T47D (cell line): Measurements from ENCODE around the gene SRM.
"Not testable (repeated sequence)": the region's sequence is repeated elsewhere in the genome, so short reads cannot be mapped to it uniquely, and the experiment has no call there.

Source experiments
- DNase-seq, 2 experiments: peaks; one replicate each; pipeline versions ENCODE4 v3.0.0 to v3.0.0-alpha.2; 2011 to 2012; ENCODE audit warnings: low read depth in 1 of 2, low spot score in 1 of 2
- JUND ChIP-seq: IDR thresholded peaks from 2 replicates; pipeline ENCODE4 v1.6.1; 2012; ENCODE audit warnings: low read depth
- in situ Hi-C: cut with HindIII; loops from 2 replicates; pipeline ENCODE4 v1.10.0; 2016; ENCODE audit warnings: low sequenced_read_pairs, low pct_unique_long_range_greater_than_20kb

The SRM gene

DNA sequence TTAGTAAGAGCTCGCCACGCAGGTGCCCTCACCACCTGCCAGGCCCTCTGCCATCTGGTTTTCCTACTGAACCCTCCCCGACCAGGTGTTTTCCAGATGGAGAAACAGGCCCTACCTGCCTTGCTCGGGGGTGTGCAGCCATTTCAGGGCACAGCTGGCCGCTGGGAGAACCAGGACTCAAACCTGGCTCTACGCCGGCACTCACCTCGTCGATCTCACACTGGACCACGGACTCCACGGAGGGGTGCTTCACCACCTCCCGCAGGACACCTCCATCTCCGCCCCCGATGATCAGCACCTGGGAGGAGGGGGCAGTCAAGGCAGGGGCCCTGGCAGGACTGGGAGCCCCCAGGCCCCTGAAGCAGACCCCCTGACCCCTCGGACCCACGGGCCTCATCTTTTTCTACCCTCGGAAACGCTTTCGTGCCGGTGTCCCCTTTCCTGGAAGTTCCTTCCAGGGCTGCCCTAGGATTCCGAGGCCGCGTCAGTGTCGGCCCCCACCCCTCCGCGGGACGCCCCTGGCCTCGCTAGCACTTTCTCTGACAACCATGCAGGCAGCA, 1.1 kb downstream of the SRM start:
- TF ChIP-seq JUND = no peak
- DNase-seq = peak in 1 of 2 experiments; percentile 41
- in situ Hi-C loops = no loop called here

DNA sequence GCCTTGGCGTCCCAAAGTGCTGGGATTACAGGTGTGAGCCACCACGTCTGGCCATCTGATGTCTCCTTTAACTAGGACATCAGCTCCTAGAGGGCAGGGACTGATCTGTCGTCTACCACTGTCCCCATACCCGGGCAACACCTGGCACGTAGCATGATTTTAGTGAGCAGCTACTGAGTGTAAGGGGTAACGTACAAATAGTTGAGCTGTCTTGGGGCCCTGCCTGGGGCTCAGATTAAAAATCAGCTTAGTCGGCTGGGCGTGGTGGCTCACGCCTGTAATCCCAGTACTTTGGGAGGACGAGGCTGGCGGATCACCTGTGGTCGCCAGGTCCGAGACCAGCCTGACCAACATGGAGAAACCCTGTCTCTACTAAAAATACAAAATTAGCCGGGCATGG, 1.8 kb downstream of the SRM start:
- in situ Hi-C loops = no loop called here
- no peak for DNase-seq
- TF ChIP-seq JUND = no peak

DNA sequence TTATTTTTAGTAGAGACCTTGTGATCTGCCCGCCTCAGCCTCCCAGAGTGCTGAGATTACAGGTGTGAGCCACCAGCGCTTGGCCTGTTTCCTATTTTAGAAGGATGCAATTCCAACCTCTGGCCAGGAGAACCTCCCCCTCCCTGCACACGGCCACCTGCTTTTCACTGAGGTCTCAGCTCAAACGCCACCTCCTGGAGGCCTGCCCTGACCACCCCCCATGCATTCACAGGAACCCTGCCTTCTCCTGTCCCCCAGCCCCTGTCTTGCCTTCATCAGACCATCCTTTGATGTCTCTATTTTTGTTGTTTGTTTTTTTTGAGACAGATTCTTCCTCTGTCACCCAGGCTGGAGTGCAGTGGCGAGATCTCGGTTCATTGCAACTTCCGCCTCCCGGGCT, 2.3 kb downstream of the SRM start:
- no peak for DNase-seq
- TF ChIP-seq JUND = no peak
- in situ Hi-C loops = no loop called here

DNA sequence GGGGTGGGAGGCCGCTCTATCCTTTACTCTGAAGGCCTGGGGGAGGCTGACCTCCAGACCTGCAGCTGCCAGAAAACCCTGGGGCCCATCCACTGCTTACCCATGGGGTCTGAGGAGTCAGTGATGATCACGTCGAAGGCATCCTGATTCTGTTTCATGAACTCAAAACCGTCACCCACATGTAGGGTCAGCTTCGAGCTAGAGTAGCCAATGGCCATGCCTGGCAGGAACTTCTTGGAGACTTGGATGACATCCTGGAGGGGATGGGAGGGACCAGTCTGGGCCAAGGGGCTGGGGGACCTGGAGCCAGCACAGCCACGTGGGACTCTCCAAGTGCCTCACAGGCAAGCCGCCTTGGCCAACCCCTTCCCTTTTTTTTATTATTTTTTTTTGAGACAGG, 3.3 kb downstream of the SRM start:
- no peak for TF ChIP-seq JUND
- DNase-seq = no peak
- in situ Hi-C loops = no loop called here

DNA sequence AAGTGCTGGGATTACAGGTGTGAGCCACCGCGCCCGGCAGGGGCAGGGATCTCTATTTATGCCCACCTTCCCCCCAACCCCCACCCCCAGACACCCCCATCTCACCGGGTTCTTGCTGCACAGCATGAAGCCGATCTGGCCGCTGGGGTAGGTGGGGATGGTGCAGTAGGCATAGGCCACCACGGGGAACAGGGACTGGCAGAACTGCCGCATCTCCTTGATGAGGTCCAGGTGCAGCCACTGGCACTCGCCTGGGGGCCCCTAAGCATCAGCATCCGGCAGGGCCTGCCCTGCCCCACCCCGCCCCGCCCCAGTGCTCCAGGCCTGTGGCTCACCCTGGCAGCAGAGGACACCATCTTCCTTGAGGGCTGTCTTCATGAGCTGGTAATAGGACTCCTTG, 4.1 kb downstream of the SRM start:
- no peak for TF ChIP-seq JUND
- in situ Hi-C loops = no loop called here
- no peak for DNase-seq

DNA sequence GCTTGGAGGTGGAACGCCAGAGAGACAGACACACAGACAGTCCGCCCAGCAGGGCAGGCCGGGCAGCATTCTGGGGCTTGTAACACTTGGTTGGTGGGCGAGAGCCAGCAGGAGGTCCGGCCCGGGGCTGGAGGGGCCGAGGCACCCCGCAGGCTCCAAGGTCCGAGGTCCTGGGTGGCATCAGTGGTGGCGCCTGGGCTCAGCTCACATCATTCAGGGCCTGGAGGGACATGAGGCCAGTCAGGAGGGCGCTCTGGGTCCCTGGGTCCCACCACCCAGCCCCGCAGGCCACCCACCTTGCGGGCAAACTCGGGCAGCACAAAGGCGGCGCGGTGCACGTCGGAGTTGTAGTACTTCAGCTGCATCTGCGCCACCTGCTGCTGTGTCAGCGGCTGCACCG, 5.2 kb downstream of the SRM start:
- no peak for TF ChIP-seq JUND
- DNase-seq = no peak

DNA sequence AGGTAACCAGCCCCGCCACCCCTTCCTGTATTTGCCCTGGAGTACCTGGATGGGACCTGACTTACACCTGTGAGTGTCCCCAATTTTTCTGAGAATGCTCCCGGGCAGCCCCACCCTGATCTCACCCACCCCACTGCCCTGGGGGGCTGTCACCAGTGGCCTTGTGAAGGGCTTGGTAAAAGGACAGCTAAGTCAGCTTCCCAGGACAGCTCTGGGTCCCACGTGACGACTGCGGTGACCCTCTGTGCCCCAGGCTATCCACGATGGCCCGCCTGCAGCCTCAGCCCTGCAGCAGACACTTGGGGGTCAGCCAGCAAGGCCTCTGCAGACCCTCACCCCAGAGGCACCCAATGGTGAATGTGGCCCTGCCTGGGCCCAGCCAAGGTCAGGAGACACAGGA, 5.6 kb downstream of the SRM start:
- TF ChIP-seq JUND = no peak
- DNase-seq = no peak
- in situ Hi-C loops = no loop called here

More for the DNA sequence above, 5.2 kb downstream of the SRM start:
- in situ Hi-C loops = no loop called here

DNA sequence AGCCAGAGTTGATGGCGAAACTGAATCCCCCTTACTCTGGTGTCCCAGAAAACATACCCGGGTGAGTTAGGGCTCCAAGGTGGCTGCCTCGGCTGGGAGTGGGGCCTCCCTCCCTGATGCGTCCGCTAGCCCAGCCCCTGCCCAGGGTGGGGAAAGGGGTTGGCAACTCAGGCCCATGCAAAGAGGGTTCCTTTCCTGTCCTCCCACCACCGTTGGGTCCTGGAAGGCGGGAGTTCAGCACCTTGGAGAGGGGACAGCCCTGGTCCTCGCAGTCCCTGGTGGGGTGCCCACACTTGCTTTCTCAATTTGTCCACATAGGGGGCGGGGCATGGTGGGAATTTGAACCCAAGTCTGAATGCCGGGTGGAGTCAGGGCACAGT, 6.1 kb downstream of the SRM start:
- in situ Hi-C loops = no loop called here
- DNase-seq = peak in 1 of 2 experiments; percentile 41
- TF ChIP-seq JUND = no peak

DNA sequence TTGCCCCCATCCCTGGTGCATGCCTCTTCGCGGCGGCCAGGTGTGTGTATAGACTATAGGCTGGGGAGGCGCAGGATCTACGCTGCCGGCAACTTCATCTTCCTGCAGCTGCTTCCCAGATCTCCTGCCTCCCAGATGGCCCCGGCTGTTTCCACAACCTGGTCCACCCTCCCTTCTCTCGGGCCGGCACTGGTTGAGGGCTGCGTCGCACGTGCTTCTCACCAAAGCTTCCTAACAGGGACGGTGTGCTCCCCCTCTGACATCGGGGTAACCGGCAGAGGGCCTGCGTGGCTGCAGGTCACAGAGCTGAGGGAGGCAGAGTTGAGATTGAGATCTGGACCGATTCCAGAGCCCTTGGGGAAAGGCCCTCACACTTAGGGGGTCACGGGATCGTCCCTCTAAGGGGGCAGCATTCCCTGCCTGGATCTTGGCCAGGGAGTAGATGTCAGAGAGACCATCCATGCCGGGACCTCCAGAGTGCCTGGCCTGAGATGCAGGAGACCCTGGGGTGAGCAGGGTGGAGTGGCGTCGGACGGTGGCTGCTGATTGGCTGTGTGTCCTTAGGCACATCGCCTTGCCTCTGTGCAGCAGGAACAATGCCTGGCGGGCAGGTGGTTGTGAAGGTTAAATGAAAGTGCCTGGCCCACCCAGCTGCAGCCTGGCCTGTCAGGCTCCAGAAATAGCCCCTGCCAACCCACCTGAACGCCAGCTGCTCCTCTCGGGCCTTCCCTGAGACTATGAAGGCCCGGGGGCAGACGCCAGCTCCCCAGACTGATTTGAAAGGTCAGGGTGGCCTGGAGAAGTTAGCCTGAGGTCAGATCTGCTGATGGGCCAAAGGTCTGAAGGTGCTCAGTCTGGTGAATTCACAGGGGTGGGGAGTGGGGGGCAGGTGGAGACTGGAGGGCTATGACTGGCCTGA, 6.7 kb downstream of the SRM start:
- no peak for DNase-seq
- TF ChIP-seq JUND = no peak
- in situ Hi-C loops = no loop called here

DNA sequence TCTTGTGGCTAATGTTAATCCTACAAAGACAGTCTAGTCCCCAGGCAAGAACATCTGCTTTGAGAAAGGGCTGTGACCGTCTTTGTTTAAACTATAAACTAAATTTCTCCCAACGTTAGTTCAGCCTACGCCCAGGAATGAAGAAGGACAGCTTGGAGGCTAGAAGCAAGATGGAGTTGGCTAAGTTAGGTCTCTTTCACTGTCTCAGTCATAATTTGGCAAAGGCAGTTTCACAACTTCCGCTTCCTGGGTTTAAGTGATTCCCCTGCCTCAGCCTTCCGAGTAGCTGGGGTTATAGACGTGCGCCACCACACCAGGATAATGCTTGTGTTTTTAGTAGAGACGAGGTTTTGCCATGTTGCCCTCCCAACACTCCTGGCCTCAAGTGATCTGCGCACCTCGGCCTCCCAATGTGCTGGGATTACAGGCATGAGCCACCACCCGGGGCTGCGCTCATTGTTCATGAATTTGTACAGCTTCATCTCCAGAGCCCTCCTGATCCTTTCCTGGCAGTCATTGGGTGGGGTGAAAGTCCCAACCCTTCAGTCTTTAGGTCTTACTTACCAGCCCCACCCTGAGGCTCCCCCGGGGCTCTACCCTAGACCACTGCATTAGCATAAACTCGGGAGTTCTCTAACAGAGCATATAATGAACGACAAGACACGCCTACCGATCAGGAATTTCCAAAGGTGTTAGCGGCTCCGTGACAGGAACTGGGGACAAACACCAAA, 7.9 kb downstream of the SRM start:
- in situ Hi-C loops = no loop called here
- TF ChIP-seq JUND = no peak
- no peak for DNase-seq

DNA sequence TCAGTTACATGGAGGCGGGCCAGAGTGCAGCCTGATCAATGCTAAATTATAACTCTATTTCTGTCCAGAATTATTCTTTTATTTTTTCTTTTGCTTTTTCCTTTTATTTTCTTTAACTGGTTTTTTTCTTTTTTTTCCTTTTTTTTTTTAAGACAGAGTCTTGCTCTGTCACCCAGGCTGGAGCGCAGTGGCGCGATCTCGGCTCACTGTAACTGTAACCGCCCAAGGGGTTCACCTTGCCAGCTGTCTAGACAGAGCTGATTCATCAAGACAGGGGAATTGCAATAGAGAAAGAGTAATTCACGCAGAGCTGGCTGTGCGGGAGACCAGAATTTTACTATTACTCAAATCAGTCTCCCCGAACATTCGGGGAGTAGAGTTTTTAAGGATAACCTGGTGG, 8.7 kb downstream of the SRM start:
- in situ Hi-C loops, DNase-seq: not testable (repeated sequence)

DNA sequence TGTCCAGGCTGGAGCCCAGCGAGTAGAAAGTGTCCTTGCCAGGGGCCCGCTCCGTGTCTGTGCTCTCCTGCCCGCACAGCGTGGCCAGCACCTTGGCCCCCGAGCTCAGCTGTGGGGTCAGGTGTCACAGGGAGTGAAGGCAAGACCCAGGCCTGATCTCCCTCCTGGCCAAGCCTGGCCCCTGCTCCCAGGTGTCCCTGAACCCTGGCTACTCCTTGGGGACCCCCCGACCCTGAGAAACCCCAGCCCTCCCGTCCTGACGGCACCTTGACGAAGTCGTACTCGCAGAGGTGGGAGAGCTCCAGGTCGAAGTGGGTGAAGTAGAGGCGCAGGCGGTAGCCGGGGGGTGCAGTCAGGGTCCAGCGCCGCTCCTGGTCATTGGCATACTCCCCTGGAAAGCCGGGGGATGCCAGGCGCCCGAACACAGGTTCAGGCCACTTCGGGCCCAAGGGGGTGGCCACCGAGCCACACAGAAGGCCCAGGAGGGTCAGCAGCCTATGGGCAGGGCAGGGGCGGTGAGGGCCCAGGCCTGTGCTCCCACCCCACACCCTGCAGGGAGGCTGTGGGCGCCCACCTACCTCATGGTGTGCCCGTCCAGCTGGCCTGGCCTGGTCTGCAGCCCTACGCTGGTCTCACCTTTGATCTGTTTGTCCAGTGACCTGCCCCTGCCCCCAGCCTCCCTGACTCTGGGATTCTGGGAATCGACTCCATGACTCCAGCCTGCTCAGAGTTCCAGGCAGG, 13.0 kb downstream of the SRM start, which contains the start of gene MASP2:
Gene MASP2 (minus strand): TSS at position 615 of the 741 bp plus-strand sequence. CDS start 32 bp downstream, at position 583.
- DNase-seq = no peak
- TF ChIP-seq JUND = no peak
- in situ Hi-C loops = no loop called here

DNA sequence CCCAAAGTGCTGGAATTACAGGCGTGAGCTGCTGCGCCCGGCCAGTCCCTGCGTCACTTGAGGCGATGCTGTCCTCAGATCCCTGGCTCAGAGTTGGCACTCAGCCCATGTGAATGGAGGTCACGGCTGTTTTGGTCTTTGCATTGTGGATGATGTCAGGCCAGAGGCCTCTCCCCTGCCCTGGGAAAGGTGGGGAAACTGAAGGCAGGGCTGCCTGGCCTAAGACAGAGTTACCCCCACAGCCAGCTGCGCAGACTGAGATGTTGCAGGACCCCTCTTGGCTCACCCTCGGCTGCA, 13.6 kb downstream of the SRM start:
- in situ Hi-C loops = no loop called here
- no peak for TF ChIP-seq JUND
- DNase-seq = no peak
